ENCODE results near the gene PRXL2B.

The PRXL2B gene

DNA sequence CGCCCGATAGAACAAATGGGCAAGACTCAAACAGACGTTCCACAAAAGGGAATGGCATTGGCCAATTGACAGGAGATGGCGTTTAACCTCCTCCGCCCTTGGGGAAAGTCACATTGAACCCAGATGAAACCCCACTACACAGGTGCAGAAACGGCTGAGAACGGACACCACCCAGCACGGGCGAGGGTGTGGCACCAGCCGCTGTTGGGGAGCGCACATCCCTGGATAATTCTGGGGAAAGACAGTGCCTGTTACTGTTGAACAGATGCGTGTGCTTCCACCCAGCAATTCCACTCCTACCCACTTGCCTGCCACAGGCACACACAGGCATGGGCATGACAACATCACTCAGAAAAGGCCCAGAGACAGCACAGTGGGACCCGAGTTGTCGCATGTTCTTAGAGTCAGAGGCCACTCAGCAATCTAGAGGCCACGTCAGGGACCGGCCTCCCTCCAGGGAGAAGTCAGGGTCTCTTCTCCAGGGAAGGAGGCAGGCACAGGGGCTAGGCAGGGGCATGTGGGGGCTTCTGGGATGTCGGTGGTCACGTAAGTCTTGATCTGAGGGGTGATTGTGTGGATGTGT, 15.2 kb downstream of the PRXL2B start:
- no peak for DNase-seq

DNA sequence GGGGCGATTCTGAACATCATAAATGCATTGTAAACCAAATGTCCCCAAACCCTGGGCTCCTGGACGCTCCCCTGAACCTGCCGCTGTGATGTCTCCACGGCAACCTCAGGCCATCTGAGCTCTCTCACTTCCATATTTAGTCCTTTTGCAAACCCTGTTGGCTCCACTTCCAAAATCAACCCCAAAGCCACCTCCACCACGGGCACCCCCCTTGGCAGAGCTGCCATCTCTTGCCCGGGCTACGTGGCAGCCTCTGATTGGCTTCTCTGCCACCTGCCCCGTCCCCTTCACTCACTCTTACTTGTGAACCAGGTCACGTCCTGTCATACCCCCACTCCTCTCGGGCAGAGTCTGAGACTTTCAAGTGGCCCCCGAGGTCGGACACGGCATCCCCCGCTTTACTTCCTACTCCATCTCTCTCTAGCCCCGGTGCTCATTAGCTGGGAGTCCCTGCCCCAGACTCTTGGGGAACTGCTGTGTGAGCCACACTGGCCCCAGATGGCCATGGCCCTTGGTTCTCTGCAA, 15.8 kb downstream of the PRXL2B start:
- DNase-seq: no peak

DNA sequence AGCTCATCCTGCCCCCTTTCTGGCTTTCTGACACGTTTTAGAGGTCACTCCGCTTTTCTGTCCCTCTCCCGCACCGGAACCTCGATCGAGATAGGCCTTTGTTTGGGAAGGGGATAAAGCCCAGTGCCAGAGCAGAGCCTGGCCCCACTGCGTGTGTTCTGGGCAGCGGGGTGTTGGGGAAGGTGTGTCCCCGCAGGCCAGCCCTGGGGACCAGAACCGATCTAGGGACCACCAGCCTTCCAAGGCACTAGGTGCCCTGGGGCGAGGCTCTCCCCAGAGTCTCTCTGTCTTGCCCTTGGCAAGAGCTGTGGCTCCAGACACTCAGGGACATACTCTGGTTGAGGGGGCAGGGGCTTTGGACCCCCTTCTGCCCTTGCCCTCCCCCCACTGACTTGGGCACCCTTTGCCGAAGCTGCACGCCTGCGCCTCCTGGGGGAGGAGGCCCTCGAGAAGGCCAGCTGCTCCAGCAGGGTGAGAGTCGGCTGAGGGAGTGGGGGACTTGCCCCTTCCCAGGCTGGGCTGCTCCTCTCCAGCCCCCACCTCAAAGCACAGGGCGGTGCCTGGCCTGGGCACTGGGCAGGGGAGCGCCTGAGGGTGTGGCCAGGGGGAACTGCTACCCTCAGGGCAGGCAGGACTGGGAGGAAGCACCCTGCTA, 16.4 kb downstream of the PRXL2B start:
- no peak for DNase-seq

DNA sequence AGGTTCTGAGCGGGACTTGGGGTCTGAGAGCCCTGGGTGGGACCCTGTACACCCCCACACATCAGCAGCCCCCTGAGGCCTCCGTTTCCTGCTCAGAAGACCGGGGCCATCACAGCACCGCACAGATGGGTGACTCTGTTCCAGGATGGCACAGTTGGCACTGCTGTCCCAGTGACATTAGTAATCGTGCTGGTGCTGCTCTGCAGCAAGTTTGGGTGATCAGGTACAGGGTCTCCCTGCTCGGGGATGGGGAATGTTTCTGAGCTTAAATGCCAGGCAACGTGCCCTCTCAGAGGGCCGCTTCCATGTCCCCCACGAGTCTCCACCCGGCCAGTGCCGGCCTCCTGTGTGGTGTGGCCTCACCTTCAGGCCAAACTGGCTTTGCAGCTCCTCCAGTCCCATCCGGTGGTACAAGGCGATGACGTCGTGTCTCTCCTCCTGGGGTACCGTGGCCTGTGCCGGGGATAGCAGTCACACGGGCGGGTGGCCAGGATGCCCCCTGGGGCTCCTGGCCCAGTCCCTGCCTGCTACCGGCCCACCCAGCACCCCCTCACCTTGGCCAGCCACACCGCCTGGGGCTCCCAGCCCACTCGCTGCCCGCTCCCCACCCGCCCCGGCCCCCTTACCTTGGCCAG, 17.1 kb downstream of the PRXL2B start:
- no peak for DNase-seq

DNA sequence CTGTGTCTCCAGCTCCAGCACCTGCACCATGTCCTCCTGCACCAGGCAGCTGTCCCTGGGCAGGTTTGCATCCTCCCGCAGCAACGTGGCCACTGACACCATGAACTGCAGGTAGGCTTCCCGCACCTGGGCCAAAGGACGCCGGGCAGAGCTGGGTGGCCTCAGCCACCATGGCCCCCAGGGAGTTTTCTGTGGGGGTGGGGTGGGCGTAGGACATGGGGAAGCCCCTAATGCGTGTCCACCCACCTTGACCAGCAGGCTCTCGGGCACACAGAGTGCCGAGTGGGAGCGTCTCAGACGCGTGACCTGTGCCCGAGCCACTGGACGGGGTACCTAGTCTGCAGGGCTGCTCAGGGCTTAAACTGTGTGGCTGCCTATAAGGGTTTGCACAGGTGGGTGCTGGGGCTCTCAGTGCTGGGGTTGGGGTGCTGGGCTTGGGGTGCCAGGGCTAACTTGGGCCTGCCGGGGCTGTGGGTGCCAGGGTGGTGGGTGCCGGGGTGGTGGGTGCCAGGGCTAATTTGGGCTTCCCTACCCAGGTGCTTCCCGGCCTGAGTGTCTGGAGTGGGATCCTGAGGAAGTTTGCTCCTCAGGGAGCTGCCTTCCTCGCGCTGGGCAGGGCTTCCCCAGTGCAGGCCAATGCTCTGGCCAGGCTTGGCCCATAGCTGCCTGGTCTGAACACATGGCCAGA, 17.7 kb downstream of the PRXL2B start:
- DNase-seq: no peak

DNA sequence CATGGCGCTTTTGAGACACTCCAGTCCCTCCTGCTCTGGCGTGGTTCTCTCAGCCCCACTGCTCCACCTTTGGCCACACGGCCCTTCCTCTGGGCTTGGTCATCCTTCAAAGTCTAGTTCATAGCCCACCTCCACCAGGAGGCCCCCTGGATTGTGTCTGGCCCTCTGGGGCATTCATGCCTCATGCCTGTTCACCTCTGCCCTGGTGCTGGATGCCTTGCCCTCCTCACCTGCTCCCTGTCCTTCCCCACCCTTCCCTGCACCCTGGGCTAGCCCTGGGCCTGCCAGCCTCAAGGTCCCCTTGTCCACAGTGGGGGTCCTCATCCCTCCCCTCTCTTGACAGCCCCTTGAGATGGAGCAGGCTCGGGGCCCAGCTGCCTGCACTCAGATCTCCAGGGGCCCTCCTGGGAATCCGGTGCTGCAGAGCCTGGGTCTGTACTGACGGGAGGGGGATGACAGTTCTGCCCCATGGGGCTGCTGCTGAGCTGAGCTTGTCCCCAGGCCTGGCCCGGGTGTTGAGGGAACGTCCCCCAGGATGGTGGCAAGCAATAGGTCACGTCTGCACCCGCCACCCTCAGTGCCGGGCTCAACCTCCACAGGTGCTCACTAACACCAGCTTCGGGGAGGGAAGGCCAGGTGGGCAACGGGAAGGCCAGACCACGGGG, 18.4 kb downstream of the PRXL2B start:
- no peak for DNase-seq

DNA sequence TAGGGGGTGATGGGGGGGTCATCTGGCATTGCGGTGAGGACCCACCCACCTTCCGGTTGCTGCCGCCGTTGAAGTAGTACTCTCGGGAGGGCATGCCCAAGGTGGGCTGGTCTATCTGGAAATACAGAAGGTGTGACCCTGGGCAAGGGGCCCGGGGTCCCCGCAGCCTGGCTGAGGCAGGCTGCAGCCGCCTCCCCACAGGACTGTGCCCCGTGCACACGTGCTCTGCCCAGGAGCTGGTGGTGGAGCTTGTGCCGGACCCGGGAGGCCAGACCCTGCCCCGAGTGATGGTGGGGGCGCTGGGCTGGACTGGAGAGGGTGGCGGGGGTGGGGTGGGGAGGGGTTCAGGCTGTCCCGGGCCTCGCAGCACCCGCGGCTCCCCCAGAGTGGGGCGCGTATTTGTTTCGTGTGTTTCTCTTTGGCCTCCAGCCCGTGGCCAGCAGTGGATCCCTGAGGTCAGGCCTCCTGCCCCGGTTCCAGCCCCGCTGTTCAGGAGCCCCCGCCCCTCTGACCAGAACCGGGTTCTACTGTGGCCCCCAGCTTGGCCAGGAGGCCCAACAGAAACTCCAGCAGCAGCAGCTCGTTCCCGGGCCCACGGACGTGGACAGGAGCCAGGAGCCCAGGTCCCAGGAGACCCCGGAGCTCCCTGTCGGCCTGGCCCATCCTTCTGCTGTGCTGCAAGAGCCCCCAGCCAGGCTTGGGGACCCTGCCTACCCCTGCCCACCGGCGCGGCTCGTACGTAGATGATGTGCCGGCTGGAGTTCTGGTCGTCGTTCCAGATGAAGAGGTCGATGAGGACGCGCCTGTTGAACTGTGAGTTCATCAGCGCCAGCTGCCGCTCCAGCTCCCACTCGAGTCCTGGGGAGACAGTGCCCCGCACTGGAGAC, 19.2 kb downstream of the PRXL2B start:
- DNase-seq: no peak

DNA sequence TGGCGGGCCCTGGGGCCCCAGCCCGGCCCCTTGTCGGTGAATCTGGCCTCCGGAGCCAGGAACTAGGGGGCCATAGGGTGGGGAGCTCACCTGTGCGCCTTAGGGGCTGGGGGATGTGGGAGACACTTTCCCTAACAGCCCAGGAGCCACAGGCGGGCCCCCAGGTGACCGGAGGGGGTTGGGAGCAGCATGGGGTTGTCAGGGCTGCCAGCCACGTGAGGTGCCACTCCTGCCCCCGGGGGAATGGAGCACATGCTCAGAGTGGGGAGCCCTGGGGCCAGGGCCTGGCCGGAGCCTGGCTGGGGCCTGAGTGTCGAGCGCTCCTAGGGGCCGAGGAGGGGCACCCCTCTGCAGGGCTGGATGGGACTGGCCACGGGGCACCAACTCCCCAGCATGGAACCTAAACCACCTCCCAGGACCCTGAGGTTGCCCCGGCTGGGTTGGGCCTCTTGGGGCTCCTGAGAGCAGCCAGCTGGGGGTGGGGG, 19.9 kb downstream of the PRXL2B start:
- no peak for DNase-seq

DNA sequence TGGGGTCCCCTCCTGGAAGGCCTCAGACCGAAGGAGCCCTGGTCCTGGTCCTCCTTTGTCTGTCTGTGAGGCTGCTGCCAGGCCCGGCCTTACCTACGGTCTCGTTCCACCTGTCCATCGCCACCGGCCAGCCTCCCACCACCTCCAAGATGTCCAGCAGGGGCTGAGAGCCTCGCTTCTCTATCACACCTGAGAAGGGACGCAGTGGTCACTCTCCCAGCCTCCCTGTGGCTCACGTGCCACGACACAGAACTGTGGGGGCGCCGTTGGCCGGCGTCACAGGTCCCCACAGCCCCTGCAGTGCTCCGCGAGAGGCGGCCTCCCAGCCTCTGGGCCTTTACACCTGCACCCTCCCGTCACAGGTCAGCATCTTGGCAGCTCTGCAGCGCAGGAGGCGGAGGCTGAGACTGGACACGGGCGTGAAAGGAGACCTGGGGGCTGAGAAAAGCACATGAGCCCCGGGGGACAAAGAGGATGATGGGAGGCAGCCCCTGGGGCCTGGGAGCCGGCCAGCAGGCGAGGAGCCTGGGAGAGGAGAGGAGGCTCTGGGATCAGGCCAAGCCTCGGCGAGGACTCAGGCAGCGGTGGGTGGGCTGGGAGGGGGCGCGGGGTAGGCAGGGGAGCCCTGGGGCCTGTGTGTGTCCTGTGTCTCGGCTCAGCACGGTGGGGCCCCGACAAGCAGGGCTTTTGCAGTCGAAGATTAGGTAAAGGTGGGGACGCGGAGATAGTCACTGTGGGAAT, 20.5 kb downstream of the PRXL2B start:
- no peak for DNase-seq

DNA sequence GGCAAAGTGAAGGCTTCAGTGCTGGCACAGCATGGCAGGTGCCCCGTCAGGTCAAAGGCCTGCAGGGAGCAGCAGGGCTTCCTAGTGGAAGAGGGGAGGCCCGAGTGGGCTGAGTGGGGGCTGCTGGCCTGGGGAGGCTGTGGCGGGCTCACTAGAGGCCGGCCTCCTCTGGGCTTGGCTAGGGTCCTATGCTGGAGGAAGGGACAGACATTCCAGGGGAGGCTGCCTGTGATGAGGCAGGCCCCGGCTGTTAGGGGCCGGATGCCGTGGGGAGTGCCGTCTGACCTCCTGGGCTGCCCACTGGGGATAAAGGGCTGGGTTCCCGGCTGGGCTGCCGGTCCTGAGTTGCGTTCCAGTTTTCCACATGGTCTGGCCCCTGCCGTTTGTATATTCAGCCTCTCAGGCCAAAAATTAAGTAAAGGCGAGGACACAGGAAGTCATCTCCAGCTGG, 21.1 kb downstream of the PRXL2B start:
- DNase-seq: no peak

DNA sequence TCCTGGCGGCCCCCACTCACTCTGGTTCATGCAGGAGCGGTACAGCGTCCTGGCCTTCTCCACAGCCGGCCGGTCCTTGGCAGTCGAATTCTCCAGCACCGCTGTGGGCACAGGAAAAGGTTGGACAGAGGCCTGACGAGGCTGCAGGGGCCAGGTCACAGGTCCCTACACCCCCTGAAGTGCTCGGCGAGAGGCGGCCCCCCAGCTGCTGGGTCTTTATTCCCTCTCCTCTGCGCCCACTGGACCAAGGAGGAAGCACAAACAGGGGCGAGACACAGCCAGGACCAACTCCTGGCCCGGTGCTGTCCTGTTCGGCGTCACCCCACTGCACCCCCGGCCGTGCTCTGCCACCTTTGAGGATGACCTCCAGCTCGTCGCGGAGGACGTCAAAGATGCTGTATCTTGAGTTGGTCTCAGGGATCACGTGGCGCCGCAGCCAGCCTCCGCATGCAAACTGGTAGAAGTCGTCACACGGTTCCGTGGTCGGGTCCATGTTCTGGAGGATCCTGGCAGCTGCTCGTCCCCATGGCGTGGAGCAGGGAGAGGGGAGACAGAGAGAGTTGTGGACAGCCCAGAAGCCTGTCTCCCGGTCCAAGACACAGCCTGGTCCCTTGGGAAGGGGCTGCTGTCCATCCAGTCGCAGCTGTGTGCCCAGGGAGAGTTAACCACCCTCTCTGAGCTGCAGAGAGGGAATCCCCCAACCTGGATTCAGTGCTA, 22.9 kb downstream of the PRXL2B start:
- DNase-seq: no peak

DNA sequence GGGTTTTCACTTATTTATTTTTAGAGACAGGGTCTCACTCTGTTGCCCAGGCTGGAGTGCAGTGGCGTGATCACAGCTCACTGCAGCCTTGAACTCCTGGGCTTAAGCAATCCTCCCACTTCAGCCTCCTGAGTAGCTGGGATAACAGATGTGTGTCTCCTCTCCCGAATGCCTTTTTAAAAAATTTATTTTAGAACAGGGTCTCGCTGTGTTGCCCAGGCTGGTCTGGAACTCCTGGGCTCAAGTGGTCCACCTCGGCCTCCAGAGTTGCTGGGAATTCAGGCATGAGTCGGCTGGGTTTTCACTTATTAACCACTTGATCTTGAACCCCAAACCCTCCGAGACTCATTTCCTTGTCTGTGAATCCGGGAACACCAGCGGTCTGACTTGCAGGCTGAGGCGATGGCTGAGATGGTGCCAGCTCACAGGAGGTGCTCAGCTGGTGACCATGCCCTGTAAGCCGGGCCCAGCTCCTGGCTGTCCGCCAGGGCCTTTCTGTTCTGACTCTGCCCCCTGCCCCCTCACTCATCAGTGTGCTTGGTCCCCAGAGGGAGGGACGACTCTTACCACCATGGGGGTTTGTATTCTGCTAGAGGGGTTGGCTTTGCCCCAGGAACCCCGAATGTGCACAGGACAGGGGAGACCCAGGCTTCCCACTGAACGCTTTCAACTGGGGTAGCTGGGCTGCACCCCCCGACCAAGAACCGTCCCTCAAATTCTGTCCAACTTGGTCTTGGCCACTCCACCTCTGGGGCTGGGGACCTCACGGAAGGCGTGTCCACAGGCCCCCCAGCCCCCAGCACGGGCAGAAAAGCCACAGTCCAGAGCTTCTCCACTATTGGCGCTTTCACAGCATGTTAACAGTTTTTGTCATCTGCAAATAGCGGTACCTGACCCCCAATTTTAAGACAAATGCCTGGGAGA, 23.7 kb downstream of the PRXL2B start:
- no peak for DNase-seq

DNA sequence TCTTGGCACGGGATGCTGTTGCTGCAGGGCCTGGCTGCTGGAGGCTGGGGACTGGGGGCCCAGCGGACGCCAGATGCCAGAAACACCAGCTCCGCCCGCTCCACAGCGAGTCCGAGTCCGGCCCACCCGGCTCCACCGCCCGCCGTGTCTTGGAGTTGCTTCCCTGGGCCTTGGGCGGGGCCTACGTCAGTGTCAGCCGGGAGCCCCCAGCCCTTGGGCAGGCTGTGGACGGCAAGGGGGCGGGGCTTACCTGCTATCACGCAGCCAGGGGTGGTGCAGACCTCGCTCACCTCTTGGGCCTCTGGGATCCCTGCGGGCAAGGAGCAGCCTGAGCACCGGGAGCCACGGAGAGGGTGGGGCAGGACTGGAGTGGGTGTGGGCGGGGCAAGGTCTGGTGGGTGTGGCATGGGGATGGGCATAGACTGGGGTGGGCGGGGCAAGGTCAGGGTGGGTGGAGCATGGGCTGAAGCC, 24.5 kb downstream of the PRXL2B start:
- peak; percentile 71 for DNase-seq

DNA sequence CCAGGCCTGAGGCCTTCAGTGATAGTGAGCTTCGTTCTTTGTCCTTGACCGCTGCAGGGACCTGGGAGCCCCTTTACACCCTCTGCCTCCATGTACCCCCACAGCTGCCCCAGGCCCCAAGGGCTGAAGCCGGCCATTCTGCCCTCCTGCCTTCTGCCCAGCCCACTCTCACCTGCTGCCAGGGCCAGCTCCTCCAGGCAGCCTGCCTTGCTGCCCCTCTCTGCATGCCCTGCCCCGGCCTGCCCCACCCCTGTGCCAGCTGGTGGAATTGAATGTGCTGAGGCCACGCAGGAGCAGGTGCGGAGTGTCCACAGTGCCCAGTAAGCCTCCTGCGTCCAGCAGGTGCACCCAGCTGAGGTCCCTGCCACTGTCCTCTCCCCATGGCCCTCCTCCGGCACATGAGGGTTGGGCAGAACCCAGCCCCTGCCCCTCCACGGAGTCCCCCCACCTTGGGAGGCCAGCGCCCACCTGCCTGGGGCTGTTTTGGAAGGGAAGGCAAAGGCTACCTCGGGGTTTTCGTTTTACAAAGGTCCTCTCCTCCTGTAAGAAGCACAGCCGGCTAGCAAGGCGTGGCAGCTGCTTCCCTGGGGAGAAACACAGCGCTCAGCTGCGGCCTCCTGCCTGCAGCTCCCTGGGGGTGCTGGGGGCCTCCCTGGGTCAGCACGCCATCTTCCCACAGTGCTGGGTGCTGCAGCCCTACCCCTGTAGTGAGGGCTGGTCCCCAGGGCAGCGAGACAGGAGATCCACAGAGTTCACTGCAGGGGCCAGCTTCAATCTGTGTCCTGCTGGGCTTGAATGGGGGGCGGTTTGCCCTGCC, 25.3 kb downstream of the PRXL2B start:
- no peak for DNase-seq

DNA sequence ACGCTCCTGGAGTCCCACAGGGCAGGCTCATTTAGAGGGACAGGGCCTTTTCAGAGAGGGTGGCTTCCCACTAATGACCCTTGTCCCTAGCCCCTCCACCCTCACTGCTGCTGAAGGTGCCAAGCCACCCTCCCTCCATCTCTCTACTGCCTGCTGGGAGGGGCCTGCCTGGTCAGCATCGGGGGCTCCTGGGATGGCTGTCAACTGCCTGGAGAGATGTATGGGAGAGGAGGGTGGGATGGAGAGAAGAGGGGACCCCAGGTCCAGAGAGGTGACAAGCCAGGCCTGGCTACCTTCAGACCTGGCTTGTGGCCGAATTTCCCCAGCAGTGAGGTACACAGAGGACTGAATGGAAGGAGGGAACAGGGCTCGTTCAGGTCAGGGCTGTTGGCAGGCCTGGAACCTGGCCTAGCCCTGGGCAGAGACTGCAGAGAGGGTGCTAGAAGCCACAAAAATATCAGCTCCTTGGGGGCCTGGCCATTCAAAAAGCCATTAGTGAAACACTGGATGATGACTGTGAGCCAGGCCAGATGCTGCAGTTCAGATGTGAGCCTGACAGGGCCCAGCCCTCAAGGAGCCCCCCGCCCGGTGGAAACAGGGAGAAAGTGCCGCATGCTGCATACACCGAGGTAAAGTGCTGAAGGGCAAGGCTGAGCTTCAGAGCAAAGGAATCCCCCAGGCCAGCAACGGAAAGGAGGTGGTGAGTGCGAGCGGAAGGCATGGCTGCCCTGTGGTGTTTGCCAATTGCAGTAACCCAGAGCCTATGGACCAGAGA, 26.2 kb downstream of the PRXL2B start:
- no peak for DNase-seq

DNA sequence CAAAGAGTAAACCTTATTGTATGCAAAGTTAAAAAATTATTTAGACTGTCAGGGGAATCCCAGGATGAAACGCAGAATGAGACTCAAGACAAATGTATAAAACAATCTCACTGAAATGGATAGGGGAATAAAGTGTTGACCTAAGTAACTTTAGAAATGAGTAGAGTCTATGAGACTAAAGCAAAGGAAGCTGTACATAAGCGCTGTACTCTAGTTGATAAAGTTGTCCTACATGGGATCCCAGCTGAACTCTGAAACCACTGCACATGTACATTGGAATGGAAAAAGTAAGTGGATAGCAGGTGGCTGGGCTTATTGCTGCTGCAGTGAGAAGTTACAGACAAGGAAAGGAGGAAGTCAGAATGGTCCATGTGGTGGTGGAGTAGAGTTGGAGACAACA, 27.6 kb downstream of the PRXL2B start:
- no peak for DNase-seq

DNA sequence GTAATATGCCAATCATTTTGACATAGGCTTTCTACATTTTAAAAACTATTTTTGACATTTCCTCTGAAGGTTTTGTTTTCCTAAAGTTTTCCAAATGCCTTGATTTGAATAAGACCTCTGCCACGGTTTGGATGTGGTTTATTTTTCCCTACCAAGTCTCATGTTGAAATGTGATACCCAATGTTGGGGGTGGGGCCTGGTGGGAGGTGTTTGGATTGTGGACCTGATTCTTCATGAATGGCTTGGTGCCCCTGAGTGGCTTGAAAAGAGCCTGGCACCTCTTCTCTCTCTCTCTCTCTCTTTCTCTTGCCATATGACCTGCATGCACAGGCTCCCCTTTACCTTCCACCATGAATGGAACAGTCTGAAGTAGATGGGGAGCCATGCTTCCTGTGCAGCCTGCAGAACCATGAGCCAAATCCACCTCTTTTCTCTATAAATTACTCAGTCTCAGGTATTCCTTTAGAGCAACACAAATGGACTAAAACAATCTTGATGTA, 31.4 kb downstream of the PRXL2B start:
- no peak for DNase-seq
